Measurements from ENCODE around the gene LRRC75B.
A peak's percentile ranks its signal among the peaks of the same experiment; 100 is the strongest.

The LRRC75B gene

GRCh38 chr22:24559471-24559870 is 33.4 kb downstream of the LRRC75B start:
- H3K9me3 ChIP-seq (ENCODE audit: control insufficient read depth, insufficient read depth, low read depth, low read length): no peaks in the 10 kb centered on the region
- no peak overlapping the region for H3K4me3 ChIP-seq (ENCODE audit: low read depth, low read length)
- H3K4me1 ChIP-seq (ENCODE audit: control insufficient read depth, insufficient read depth, low read length): peaks cover 3% of the 10 kb centered on the region
- TF ChIP-seq SETDB1 (IDR thresholded peaks at IDR 0.05; ENCODE audit: insufficient read length, low read length): no peak
- TF ChIP-seq PRDM10 (tag by site-specific recombination; IDR thresholded peaks at IDR 0.05): 0 out of 2 replicates have a peak, but pooled peaks have one; percentile 49
- no peak for TF ChIP-seq ZNF768 (tag by site-specific recombination; IDR thresholded peaks at IDR 0.05)
- no peak for TF ChIP-seq ZNF610 (tag by site-specific recombination; IDR thresholded peaks at IDR 0.05; ENCODE audit: borderline replicate concordance)
- ChIA-PET CTCF (interaction anchor here (0.7 kb wide), 1 partner anchor 24 kb away, joined by 3 read pairs; no protein-coding TSS in a partner anchor), POLR2A (interaction anchor here (1.4 kb wide), 1 partner anchor 24 kb away, joined by 5 read pairs; no protein-coding TSS in a partner anchor)
- H3K27ac ChIP-seq (ENCODE audit: extremely low read depth, low read depth, low read length): no peak overlapping the region
- H3K36me3 ChIP-seq (ENCODE audit: control insufficient read depth in 2 of 2, insufficient read depth in 1 of 2, low read length in 2 of 2): peaks cover 54 to 75% of the 10 kb centered on the region in 2 experiments

- POLR2A ChIA-PET: interaction anchor here (0.5 to 4.0 kb wide), 40 partner anchors 8 to 1671 kb away, joined by 3 to 33 read pairs (median 4); partner anchors contain the start of genes CABIN1, LRRC75B, MIF and SGSM1
- Histone ChIP-seq H3K9me3 (ENCODE audit: control insufficient read depth, insufficient read depth, low read depth, low read length) (no peaks in the 10 kb centered on the region), H3K4me3 (ENCODE audit: low read depth, low read length) (peak within 1 kb of the TSS; percentile 93), H3K36me3 (ENCODE audit: control insufficient read depth in 2 of 2, insufficient read depth in 1 of 2, low read length in 2 of 2) (peaks cover 24 to 58% of the 10 kb centered on the region in 2 experiments), H3K27ac (ENCODE audit: extremely low read depth, low read depth, low read length) (peak within 1 kb of the TSS; percentile 96), H3K4me1 (ENCODE audit: control insufficient read depth, insufficient read depth, low read length) (peaks cover 8% of the 10 kb centered on the region)
- CTCF ChIA-PET: interaction anchor here (1.4 kb wide), 1 partner anchor 11 kb away, joined by 3 read pairs; no protein-coding TSS in a partner anchor
- TF ChIP-seq ZNF692 (tag by site-specific recombination; IDR thresholded peaks at IDR 0.05) (peak; percentile 91; the same call in 1 of the 2 replicates), PRDM10 (tag by site-specific recombination; IDR thresholded peaks at IDR 0.05) (peak; percentile 65), ZIC2 (tag by site-specific recombination; IDR thresholded peaks at IDR 0.05) (peak; percentile 65), TCF7L2 (IDR thresholded peaks at IDR 0.05; ENCODE audit: borderline replicate concordance, low read depth, low read length) (no peak), OVOL3 (tag by site-specific recombination; IDR thresholded peaks at IDR 0.05) (peak; percentile 78; the same call in 1 of the 2 replicates), ZXDB (tag by site-specific recombination; IDR thresholded peaks at IDR 0.05) (peak; percentile 97), ZBTB10 (tag by site-specific recombination; IDR thresholded peaks at IDR 0.05) (peak; percentile 79), ZBTB1 (tag by site-specific recombination; IDR thresholded peaks at IDR 0.05) (no peak), ATF2 (tag by site-specific recombination; IDR thresholded peaks at IDR 0.05; ENCODE audit: low read depth) (peak; percentile 47; the same call in 1 of the 2 replicates), MYNN (tag by site-specific recombination; IDR thresholded peaks at IDR 0.05; ENCODE audit: borderline replicate concordance) (no peak; the same call in 1 of the 2 replicates), ZNF16 (tag by site-specific recombination; IDR thresholded peaks at IDR 0.05; ENCODE audit: low read depth) (no peak), KLF7 (tag by site-specific recombination; IDR thresholded peaks at IDR 0.05; ENCODE audit: borderline replicate concordance) (peak; percentile 85; the same call in 1 of the 2 replicates), ZNF292 (tag by site-specific recombination; IDR thresholded peaks at IDR 0.05; ENCODE audit: borderline replicate concordance, low read depth) (no peak), HOXD13 (CRISPR knock-in tag; IDR thresholded peaks at IDR 0.05; ENCODE audit: borderline replicate concordance) (no peak; the same call in 1 of the 2 replicates), FEZF1 (tag by site-specific recombination; IDR thresholded peaks at IDR 0.05) (peak; percentile 77)
Observed at GRCh38 chr22:24555165-24556039, 37.5 kb downstream of the LRRC75B start, which contains the start of gene SNRPD3. TSS of gene SNRPD3 (plus strand) at chr22:24555999. CDS start at chr22:24557675, 1,676 bp downstream.

Data from HEK293 (cell line).